Mesenchymal stem cell (in vitro differentiated cells and primary cell): ENCODE results near the gene GPR107.

Experiments used
- DNase-seq: peaks from one replicate; pipeline ENCODE4 v3.0.0-alpha.2; 2013
- H2AFZ ChIP-seq: one replicate; pipeline ENCODE4 v1.6.1; 2013; ENCODE audit warnings: low read depth, mild to moderate bottlenecking, control low read depth, inconsistent platforms, low read length, moderate library complexity
- H2AK5ac ChIP-seq: 2 replicates; pipeline ENCODE4 v1.6.1; 2013; ENCODE audit warnings: low read length, moderate library complexity, mild to moderate bottlenecking, inconsistent platforms; ENCODE audit not compliant: severe bottlenecking
- H2BK120ac ChIP-seq: one replicate; pipeline ENCODE4 v1.6.1; 2013; ENCODE audit warnings: low read depth, mild to moderate bottlenecking, inconsistent platforms, low read length, moderate library complexity
- H2BK12ac ChIP-seq, 2 experiments: one replicate each; pipeline ENCODE4 v1.6.1; 2013; ENCODE audit warnings: inconsistent platforms in 2 of 2, low read length in 2 of 2, mild to moderate bottlenecking in 2 of 2, moderate library complexity in 2 of 2, control low read depth in 1 of 2
- H2BK15ac ChIP-seq: one replicate; pipeline ENCODE4 v1.6.1; 2013; ENCODE audit warnings: mild to moderate bottlenecking, low read depth, inconsistent platforms; ENCODE audit not compliant: poor library complexity, severe bottlenecking
- H2BK5ac ChIP-seq: 2 replicates; pipeline ENCODE4 v1.6.1; 2013; ENCODE audit warnings: low read depth, mild to moderate bottlenecking, low read length, control low read depth, inconsistent platforms; ENCODE audit not compliant: poor library complexity, severe bottlenecking
- H3K14ac ChIP-seq, 2 experiments: one replicate each; pipeline ENCODE4 v1.6.1; 2013; ENCODE audit warnings: inconsistent platforms in 2 of 2, low read length in 2 of 2, control low read depth in 1 of 2, mild to moderate bottlenecking in 1 of 2, moderate library complexity in 1 of 2
- H3K18ac ChIP-seq, 2 experiments: one replicate each; pipeline ENCODE4 v1.6.1; 2013; ENCODE audit warnings: inconsistent platforms in 2 of 2, low read length in 2 of 2, control low read depth in 1 of 2, low read depth in 1 of 2, mild to moderate bottlenecking in 1 of 2
- H3K23ac ChIP-seq, 2 experiments: one replicate each; pipeline ENCODE4 v1.6.1; 2013; ENCODE audit warnings: inconsistent platforms in 2 of 2, low read length in 2 of 2, mild to moderate bottlenecking in 2 of 2, moderate library complexity in 2 of 2, control low read depth in 1 of 2
- H3K27ac ChIP-seq: 2 replicates; pipeline ENCODE4 v1.5.1; 2013; ENCODE audit warnings: mild to moderate bottlenecking, moderate library complexity, low read length, control low read depth, inconsistent platforms; ENCODE audit not compliant: poor library complexity, severe bottlenecking
- H3K27me3 ChIP-seq, 2 experiments: 2 replicates each; pipeline versions ENCODE4 v1.6.1 to v1.7.0; 2013; ENCODE audit warnings: low read length in 2 of 2, mild to moderate bottlenecking in 2 of 2, moderate library complexity in 2 of 2, control low read depth in 1 of 2, inconsistent platforms in 1 of 2; ENCODE audit not compliant: control insufficient read depth in 1 of 2, insufficient read depth in 1 of 2
- H3K36me3 ChIP-seq, 2 experiments: 2 replicates each; pipeline versions ENCODE4 v1.6.1 to v1.7.0; 2013; ENCODE audit warnings: low read length in 2 of 2, control low read depth in 1 of 2, inconsistent platforms in 1 of 2, low read depth in 1 of 2, mild to moderate bottlenecking in 1 of 2; ENCODE audit not compliant: insufficient read depth in 2 of 2, control insufficient read depth in 1 of 2
- H3K4ac ChIP-seq, 2 experiments: one replicate each; pipeline ENCODE4 v1.6.1; 2013; ENCODE audit warnings: inconsistent platforms in 2 of 2, low read length in 2 of 2, mild to moderate bottlenecking in 2 of 2, moderate library complexity in 2 of 2, control low read depth in 1 of 2, low read depth in 1 of 2
- H3K4me1 ChIP-seq: 2 replicates; pipeline ENCODE4 v1.6.1; 2013; ENCODE audit warnings: low read depth, low read length, control low read depth; ENCODE audit not compliant: control insufficient read depth, insufficient read depth
- H3K4me2 ChIP-seq: 2 replicates; pipeline ENCODE4 v1.6.1; 2013; ENCODE audit warnings: low read length, mild to moderate bottlenecking, inconsistent platforms; ENCODE audit not compliant: poor library complexity, severe bottlenecking
- H3K4me3 ChIP-seq, 2 experiments: 2 replicates each; pipeline versions ENCODE4 v1.5.1 to v1.7.0; 2013; ENCODE audit warnings: low read length in 2 of 2, mild to moderate bottlenecking in 2 of 2, control low read depth in 1 of 2, low read depth in 1 of 2; ENCODE audit not compliant: insufficient read depth in 1 of 2
- H3K79me1 ChIP-seq: replicated peaks from 2 replicates; pipeline ENCODE4 v1.6.1; 2013; ENCODE audit warnings: mild to moderate bottlenecking, control low read depth, low read length, inconsistent platforms; ENCODE audit not compliant: poor library complexity, severe bottlenecking
- H3K9ac ChIP-seq: 2 replicates; pipeline ENCODE4 v1.7.0; 2013; ENCODE audit warnings: mild to moderate bottlenecking, low read length, moderate library complexity
- H3K9me3 ChIP-seq: 2 replicates; pipeline ENCODE4 v1.7.0; 2013; ENCODE audit warnings: mild to moderate bottlenecking, low read length; ENCODE audit not compliant: control insufficient read depth
- H4K8ac ChIP-seq: one replicate; pipeline ENCODE4 v1.6.1; 2013; ENCODE audit warnings: inconsistent platforms, mild to moderate bottlenecking, low read length, moderate library complexity
- H4K91ac ChIP-seq: one replicate; pipeline ENCODE4 v1.6.1; 2013; ENCODE audit warnings: mild to moderate bottlenecking, low read length, inconsistent platforms
- WGBS: methylation state at CpG from one replicate; pipeline ENCODE4 v1.1.7; 2013; ENCODE audit warnings: mixed read lengths; 5-methylcytosine and 5-hydroxymethylcytosine counted together

GPR107 gene

DNA sequence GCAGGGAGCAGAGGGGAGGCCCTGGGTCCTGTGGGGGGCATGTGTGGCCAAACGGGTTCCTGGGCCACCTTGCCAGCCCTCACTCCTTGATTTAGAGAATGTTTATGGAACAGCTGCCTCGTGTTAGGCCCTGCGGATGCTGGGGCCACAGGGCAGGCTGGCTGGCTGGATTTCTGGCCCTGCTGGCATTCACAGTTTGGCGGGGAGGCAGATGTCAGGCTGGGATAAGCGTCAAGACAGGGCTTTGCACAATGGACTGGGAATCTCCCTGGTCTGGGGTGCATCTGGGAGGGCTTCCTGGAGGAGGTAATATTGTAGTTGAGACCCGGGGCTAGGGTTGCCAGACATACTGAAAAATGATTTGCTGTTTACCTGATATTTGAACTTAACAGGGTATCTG, 132.3 kb downstream of the GPR107 start:
- H3K36me3 ChIP-seq, result peaks cover 0 to 17% of the 10 kb centered on the region in 2 experiments
- 69% methylated on average over 6 of the region's 6 CpGs for WGBS

DNA sequence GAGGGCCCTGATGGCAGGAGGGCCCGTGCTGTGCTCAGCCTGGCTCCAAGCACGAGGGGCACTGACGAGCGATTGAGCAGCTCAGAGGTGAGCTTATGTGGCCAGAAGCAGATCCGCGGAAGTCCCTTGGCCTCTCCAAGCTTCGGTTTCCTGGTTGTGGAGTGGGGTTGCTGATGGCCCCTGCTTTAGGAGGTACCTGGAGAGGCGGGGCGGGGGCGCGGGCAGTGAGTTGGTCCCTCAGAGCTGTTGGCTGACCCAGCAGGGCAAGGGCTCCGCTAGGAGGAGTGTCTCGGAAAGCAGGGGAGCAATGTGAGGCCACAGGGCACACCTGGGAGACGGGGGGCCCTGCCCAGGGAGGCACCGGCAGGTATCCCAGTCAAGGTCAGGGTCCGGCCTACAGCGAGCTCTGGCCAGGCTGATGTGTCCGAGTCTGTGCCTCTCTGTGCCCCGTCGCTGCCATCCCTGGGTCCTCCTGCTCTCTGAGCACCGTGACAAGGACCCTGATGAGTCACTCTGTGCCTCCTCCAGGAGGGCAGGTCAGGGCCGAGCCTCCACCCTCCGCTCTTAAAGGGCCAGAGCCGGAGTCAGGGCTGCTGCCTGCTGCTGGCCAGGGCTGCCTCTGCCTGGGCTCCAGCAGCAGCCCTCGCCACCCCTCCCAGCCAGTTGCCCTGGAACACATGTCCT, 133.3 kb downstream of the GPR107 start:
- H2BK15ac ChIP-seq, result peak overlapping the region; percentile 84
- H3K23ac ChIP-seq, result peak overlapping the region; percentile 62 to 87
- H3K4ac ChIP-seq, result peak overlapping the region; percentile 90 to 95
- peak overlapping the region; percentile 80 to 96 for H2BK12ac ChIP-seq
- peaks cover 63% of the 10 kb centered on the region for H3K4me1 ChIP-seq
- H4K91ac ChIP-seq, result peak overlapping the region; percentile 97
- no peaks in the 10 kb centered on the region for H3K9me3 ChIP-seq
- H3K18ac ChIP-seq, result peak overlapping the region; percentile 96
- H3K4me3 ChIP-seq, result peak overlapping the region; percentile 49 to 53
- H3K79me1 ChIP-seq, result peaks cover 7% of the 10 kb centered on the region
- 35% methylated on average over 25 of the region's 25 CpGs for WGBS
- peak overlapping the region; percentile 78 for H2AK5ac ChIP-seq
- peak overlapping the region; percentile 36 for H3K4me2 ChIP-seq
- H3K27me3 ChIP-seq, result no peaks in the 10 kb centered on the region
- H3K9ac ChIP-seq, result peak overlapping the region; percentile 51
- no peak overlapping the region for H2AFZ ChIP-seq
- peak overlapping the region in 1 of 2 experiments; percentile 91 for H3K14ac ChIP-seq
- peak overlapping the region; percentile 74 for H2BK5ac ChIP-seq
- peaks cover 0 to 17% of the 10 kb centered on the region in 2 experiments for H3K36me3 ChIP-seq
- peak overlapping the region; percentile 86 for H3K27ac ChIP-seq
- peak overlapping the region; percentile 93 for H4K8ac ChIP-seq
- DNase-seq, result peak; percentile 80
- peak overlapping the region; percentile 95 for H2BK120ac ChIP-seq

More for the DNA sequence above, 132.3 kb downstream of the GPR107 start:
- H3K4me3 ChIP-seq, result no peak overlapping the region
- H4K91ac ChIP-seq, result peak overlapping the region; percentile 89
- no peak overlapping the region for H3K23ac ChIP-seq
- H3K27ac ChIP-seq, result peak overlapping the region; percentile 86
- peak overlapping the region; percentile 49 for H2BK5ac ChIP-seq
- no peaks in the 10 kb centered on the region for H3K27me3 ChIP-seq
- H4K8ac ChIP-seq, result peak overlapping the region; percentile 78
- peak overlapping the region; percentile 12 for H3K4me2 ChIP-seq
- H2AFZ ChIP-seq, result no peak overlapping the region
- H3K79me1 ChIP-seq, result peaks cover 2% of the 10 kb centered on the region
- H3K4me1 ChIP-seq, result peaks cover 60% of the 10 kb centered on the region
- peak overlapping the region; percentile 44 for H2BK15ac ChIP-seq
- no peaks in the 10 kb centered on the region for H3K9me3 ChIP-seq
- H2BK12ac ChIP-seq, result peak overlapping the region; percentile 85 to 88
- H3K18ac ChIP-seq, result peak overlapping the region; percentile 89 to 96
- H3K4ac ChIP-seq, result peak overlapping the region; percentile 73 to 83
- peak overlapping the region; percentile 78 for H2AK5ac ChIP-seq
- no peak overlapping the region for H3K9ac ChIP-seq
- H3K14ac ChIP-seq, result peak overlapping the region in 1 of 2 experiments; percentile 68
- peak overlapping the region; percentile 40 for H2BK120ac ChIP-seq
- peak; percentile 51 for DNase-seq

DNA sequence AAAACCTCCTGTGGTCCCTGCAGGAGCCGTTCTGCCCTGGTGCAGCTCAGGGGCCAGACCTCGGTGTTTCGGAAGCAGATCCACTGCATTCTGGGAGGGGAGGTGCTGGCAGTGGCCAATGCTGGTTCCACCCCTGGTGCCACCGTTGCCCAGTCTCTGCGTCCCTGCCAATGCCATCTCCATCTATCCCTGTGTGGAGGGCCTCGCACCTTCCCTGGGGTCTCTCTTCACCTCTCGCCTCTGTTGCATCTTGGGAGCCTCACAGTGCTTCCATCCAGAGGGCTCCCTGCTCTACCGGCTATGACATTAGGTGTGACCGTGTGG, 133.8 kb downstream of the GPR107 start:
- no peaks in the 10 kb centered on the region for H3K27me3 ChIP-seq
- peaks cover 62% of the 10 kb centered on the region for H3K4me1 ChIP-seq
- H4K91ac ChIP-seq, result peak overlapping the region; percentile 90
- 63% methylated on average over 9 of the region's 9 CpGs for WGBS
- H3K9me3 ChIP-seq, result no peaks in the 10 kb centered on the region
- peak overlapping the region; percentile 1 to 90 for H3K4ac ChIP-seq
- peak overlapping the region; percentile 51 for H3K9ac ChIP-seq
- peak overlapping the region; percentile 22 to 40 for H3K18ac ChIP-seq
- peak overlapping the region; percentile 88 for H4K8ac ChIP-seq
- H2BK120ac ChIP-seq, result peak overlapping the region; percentile 29
- H3K4me3 ChIP-seq, result peak overlapping the region in 1 of 2 experiments; percentile 53
- peak overlapping the region; percentile 37 for H2AK5ac ChIP-seq
- H2AFZ ChIP-seq, result no peak overlapping the region
- peaks cover 7% of the 10 kb centered on the region for H3K79me1 ChIP-seq
- peaks cover 0 to 13% of the 10 kb centered on the region in 2 experiments for H3K36me3 ChIP-seq
- peak overlapping the region; percentile 8 for H3K27ac ChIP-seq
- no peak overlapping the region for H3K23ac ChIP-seq
- peak overlapping the region; percentile 55 for H2BK15ac ChIP-seq
- peak overlapping the region in 1 of 2 experiments; percentile 9 for H3K14ac ChIP-seq
- peak overlapping the region; percentile 19 to 91 for H2BK12ac ChIP-seq
- H2BK5ac ChIP-seq, result no peak overlapping the region
- peak overlapping the region; percentile 36 for H3K4me2 ChIP-seq
- no peak for DNase-seq

DNA sequence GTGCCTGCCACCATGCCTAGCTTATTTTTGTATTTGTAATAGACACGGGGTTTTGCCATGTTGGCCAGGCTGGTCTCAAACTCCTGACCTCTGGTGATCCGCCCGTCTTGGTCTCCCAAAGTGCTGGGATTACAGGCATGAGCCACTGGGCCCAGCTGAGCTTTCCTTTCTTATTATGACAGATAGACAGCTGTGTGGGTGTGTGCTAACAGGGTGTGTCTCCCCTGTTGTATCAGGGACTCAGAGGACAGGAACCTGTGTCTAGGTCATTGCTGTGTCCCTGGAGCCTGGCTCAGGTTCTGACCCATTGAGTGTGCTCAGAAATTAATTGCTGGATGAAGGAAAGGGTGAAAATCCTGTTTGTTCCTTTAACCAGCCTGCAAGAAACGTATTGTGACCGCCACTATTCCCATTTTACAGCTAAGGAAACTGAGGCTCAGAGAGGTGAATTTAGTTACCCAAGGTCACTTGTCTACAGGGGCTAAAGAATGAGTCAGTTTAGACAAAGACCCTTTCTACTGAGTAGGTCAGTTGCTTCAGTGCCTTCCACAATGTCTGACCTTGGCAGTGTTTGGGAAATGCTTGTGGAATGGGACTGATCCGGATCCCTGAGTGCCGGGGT, 135.3 kb downstream of the GPR107 start:
- H2BK15ac ChIP-seq, result no peak overlapping the region
- WGBS, result 95% methylated on average over 7 of the region's 7 CpGs
- H2AFZ ChIP-seq, result no peak overlapping the region
- H3K4me3 ChIP-seq, result no peak overlapping the region
- H3K27ac ChIP-seq, result no peak overlapping the region
- peaks cover 70% of the 10 kb centered on the region for H3K4me1 ChIP-seq
- DNase-seq, result no peak
- peak overlapping the region; percentile 29 for H2BK120ac ChIP-seq
- no peak overlapping the region for H3K23ac ChIP-seq
- no peak overlapping the region for H2BK5ac ChIP-seq
- peaks cover 0 to 17% of the 10 kb centered on the region in 2 experiments for H3K36me3 ChIP-seq
- no peaks in the 10 kb centered on the region for H3K9me3 ChIP-seq
- no peak overlapping the region for H3K18ac ChIP-seq
- peak overlapping the region in 1 of 2 experiments; percentile 5 for H3K4ac ChIP-seq
- peak overlapping the region in 1 of 2 experiments; percentile 42 for H2BK12ac ChIP-seq
- no peak overlapping the region for H4K8ac ChIP-seq
- H2AK5ac ChIP-seq, result peak overlapping the region; percentile 77
- peaks cover 9% of the 10 kb centered on the region for H3K79me1 ChIP-seq
- H3K9ac ChIP-seq, result no peak overlapping the region
- no peak overlapping the region for H3K4me2 ChIP-seq
- H3K14ac ChIP-seq, result no peak overlapping the region
- H4K91ac ChIP-seq, result no peak overlapping the region
- H3K27me3 ChIP-seq, result no peaks in the 10 kb centered on the region
